Esophagus mucosa (tissue), 1 donor: Measurements from ENCODE around the gene PBXIP1. TPM values are rescaled to one million over a fixed set of nuclear protein-coding genes. Genes with fewer than 3 reads are reported as not detected.
A peak's percentile ranks its signal among the peaks of the same experiment; 100 is the strongest.
"Not testable (repeated sequence)": the region's sequence is repeated elsewhere in the genome, so short reads cannot be mapped to it uniquely, and the experiment has no call there.

Experiments used
- ATAC-seq: fragments of 200-7000 bp; cut with Tn5 transposase; one replicate; pipeline ENCODE4 v1.9.1; 2020
- total RNA-seq: library from RNA; stranded (reverse); gene quantifications from one replicate; pipeline ENCODE4 v1.2.4, GENCODE V29; 2023
- donor health status: DM: yes; HTN: yes; CAD: no.

Gene PBXIP1, protein sequence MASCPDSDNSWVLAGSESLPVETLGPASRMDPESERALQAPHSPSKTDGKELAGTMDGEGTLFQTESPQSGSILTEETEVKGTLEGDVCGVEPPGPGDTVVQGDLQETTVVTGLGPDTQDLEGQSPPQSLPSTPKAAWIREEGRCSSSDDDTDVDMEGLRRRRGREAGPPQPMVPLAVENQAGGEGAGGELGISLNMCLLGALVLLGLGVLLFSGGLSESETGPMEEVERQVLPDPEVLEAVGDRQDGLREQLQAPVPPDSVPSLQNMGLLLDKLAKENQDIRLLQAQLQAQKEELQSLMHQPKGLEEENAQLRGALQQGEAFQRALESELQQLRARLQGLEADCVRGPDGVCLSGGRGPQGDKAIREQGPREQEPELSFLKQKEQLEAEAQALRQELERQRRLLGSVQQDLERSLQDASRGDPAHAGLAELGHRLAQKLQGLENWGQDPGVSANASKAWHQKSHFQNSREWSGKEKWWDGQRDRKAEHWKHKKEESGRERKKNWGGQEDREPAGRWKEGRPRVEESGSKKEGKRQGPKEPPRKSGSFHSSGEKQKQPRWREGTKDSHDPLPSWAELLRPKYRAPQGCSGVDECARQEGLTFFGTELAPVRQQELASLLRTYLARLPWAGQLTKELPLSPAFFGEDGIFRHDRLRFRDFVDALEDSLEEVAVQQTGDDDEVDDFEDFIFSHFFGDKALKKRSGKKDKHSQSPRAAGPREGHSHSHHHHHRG
- 9.2 TPM for total RNA-seq

DNA sequence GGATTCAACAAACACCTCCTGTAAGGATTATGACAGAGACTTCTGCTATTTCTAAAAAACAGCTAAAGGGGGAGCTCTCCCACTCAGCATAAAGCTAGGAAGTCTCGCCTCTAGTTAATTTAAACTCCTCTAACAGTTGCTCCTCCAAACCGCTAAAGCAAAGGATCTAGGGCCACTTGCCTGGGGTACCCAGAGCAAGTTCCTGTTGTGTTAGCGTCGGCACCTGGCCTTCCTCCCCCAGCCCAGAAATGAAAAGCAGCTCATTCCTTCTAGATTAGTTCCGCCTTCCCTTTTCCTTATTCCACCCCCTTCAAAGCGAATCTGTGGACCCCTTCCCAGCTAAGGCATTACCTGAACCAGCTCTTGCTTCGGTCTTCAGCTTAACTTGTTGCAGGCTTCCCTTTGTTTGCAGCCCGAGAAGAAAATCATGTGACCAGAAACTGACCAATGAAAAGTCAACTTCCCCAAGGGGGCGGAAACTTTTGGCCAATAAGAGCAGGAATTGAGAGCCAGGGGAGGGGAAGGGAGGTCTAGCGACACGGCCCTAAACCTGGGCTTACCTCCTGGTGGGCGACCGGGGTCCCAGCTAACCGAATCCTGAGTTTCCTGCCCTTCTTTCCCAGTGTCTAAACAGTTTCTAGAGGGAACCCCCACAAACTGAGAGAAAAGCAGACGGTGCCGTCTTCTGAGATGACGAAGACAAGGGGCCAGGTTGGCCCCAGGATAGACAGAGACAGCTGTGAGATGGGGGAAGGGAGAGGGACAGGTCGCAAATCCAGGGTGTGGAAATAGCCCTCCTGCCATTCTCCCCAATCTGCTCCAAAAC is at the start of gene PBXIP1:
Gene PBXIP1 (minus strand): TSS at position 382 of the 826 bp plus-strand sequence. CDS start 2,378 bp downstream, outside the sequence.
- ATAC-seq: peak; percentile 53

DNA sequence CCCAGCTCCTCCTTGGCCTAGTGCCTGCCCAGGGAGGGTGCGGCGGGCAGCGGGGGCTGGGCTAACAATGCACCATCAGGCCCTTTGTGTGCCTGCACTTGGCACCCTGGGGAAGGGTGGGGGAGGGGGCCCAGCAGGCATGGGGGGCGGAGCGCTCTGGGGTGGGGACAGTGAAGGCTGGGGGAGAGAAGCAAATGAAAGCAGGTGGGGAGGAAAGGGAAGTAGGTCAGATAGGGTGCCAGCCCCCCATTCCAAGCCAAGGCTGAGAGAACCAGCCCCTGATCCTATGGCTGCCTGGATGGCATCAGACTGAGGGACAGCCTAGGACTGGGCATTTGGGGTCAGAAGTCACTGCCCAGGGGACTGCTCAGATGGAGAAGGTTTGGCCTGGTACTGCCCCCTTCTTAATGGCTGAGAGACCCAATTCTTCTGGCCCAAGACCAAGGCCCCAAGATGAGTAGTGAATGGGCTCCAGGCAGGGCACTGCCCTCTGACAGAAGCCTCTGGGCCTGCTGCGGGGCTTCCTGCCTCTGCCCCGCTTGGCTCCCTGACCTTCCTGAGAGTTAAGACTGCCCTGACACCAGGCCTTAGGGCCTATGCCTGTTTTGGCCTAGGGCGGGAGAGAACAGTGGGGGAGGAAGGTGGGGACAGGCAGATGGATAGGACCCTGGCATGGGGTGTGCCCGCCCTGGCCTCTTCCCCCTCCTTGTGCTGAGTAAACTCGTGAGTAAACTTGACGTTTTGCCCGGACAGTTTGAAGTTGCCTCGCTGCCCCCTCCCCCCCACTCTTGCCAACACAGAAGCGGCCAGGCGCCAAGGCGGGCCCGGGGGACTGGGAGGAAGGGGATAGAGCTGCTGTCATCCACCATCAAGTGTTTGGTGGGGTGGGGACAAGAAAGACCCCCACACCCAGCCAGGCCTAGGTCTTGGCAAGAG is 49.4 kb upstream of the PBXIP1 start:
- no peak for ATAC-seq

DNA sequence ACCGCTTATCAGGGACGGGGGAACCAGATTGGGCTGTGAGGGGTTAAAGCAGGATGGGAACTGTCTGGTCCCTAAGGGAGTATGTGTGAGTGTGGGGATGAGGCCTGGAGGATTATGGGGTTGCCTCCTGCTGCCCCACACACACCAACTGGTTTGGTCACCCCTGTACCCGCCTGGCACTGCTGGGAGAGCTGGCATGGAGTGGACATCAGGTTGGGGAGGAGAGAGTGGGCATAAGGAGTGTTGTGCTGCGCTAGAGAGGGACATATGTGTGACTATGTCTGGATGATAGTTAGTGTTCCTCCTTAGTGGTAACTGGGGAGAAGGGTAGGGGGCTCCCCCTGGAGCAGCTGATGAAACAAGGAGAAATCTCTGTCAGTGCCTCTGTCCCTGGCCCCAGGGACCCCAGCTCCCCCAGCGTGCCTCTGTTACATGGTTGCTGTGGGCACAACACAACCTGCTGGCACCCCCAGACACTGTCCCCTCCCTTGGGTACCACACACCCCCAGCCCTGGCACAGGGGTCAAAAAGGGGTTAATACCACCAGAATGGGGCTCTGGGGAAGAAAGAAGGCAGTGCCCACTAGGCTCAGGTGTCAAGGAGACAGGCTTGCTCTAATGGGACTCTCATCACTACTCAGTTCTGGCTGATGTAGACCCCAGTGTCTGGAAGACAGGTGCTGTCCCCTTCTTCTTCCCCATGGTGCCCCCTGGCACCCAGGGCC is 48.6 kb upstream of the PBXIP1 start:
- no peak for ATAC-seq

DNA sequence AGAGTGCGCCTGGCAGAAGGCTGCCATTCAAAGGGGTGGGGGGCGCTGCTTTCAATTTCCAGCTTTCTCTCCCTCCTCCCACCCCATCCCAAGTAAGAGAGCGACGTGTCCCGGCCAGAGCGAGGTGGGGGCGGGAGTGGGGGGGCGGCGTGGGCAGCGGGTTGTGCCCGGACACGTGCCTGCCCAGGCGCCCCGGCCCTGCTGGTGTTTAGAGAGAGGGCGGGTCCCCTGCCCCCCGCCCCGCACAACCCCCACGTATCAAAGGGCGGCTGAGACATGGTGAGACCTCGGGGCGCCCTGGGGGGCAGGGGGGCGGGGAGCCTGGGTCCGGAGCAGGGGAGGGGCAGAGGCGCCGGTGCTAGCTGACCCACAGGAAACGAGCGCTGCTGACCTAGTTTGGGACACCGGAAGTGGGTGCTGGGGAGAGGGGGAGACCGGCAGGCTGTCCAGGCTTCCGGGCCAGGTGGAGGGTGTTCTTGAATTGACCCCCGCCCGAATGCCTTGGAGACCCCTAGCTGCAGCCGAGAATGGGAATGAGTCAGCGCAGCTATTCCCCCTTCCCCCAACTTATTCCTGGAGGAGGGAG is 48.0 kb upstream of the PBXIP1 start:
- ATAC-seq: no peak

DNA sequence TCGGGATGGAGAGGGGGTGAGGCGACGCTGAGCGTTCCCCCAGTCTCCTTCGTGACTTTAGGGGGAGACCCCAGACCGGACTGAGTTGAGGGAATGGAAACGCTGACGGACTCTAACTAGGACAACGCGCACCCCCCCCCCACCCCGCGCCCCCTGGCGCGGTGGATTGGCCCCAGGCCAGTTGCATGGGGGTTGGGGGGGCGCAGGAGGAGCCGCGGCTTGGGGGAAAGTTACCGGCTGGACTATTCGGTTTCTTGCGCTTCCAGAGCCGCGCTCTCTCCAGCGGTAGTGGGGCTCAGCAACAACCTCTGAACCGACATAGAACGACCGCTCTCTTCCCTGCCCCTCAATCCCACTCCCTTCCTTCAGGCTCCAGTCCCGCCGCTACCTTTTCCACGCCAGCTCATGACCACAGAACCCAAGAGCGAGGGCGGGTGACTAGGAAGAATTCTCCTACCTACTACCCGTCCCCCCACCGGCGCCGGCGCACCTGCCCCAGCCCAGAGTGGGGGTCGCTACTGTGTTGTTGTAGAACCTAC is 47.4 kb upstream of the PBXIP1 start:
- no peak for ATAC-seq

DNA sequence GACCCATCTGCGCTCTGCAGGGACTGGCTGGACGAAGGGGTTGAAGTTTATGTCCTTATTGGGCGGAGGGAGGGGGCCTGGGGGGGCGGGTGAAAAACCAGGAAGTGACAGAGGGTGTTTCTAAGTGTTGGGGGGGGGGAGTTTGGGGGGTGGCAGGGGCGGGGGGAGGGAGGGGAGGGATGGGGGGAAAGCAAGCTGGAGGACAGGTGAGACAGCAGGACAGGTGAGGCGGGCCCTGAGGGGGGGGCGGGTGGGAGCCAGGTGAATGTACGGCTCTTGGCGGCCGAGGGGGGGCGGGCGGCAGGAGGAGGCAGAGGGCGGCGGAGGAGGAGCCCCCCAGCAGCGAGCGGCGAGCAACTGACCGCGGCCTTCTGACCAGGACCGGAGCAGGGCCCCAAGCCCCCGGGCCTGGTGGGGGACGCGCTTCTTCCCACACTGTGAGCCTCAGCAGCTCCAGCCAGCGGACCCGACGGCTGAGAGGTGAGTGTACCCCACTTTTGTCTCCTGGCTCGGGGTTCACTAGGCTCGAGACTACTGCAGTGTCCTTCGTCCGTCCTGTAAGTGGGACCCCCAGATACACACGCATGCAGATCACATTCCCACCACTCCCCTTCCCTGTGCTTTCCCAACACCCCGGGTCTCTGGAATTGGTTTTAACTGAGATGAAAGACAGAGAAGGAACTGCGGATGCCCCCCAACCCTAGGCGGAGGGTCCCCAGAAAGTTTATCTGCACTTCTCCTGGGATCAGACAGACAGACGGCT is 46.7 kb upstream of the PBXIP1 start, which contains the start of gene ZBTB7B:
Gene ZBTB7B (plus strand): TSS at position 339 of the 763 bp plus-strand sequence. CDS start 11,859 bp downstream, outside the sequence.
- ATAC-seq: no peak

DNA sequence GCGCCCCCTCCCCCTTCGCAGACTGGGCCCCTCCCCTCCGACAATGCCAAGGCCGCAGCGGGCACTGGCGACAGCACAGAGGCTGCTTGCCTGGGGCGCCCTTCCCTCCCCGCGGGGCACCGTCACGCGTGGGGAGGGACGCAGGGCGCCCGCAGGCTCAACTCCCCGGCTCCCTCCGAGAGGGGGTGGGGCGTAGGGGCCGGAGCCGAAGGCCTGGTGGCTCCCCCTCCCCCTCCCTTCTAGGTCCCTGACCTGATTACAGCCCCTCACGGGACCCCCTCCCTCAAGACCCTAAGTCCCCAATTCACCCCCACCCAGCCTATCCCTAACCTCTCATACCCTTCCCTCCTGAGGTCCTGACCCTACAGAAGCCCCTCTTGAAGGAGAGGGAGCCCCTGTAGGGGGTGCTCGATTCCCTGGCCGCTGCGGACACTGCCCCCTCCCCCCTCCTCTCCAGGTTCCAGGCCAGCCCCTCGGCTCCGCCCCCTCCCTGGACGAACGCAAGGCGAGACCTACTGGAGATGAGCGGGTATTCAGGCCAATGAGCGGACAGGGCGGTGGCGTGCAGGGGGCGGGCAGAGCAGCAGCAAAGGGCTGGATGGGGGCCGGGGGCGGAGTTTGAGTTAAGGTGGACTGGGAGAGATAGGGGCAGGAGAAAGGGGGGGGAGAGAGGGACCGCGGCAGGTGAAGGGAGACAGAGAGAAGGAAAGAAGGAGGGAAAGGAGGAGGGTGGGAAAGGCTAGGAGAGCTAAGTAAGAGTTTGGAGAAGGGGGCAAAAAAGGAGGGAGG is 46.0 kb upstream of the PBXIP1 start:
- ATAC-seq: peak; percentile 82

DNA sequence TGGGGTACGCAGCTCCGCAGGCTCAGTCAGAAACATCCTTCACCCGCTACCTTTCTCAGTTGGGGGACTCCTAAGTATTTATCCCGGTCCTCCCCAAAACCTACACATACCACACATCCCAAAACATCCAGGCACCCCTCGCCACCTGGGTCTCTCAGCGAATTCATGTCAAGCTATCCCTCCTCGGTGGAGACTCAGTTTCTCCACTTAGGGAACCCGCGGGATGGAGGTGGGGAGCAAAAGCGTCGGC is 45.5 kb upstream of the PBXIP1 start:
- ATAC-seq: no peak

DNA sequence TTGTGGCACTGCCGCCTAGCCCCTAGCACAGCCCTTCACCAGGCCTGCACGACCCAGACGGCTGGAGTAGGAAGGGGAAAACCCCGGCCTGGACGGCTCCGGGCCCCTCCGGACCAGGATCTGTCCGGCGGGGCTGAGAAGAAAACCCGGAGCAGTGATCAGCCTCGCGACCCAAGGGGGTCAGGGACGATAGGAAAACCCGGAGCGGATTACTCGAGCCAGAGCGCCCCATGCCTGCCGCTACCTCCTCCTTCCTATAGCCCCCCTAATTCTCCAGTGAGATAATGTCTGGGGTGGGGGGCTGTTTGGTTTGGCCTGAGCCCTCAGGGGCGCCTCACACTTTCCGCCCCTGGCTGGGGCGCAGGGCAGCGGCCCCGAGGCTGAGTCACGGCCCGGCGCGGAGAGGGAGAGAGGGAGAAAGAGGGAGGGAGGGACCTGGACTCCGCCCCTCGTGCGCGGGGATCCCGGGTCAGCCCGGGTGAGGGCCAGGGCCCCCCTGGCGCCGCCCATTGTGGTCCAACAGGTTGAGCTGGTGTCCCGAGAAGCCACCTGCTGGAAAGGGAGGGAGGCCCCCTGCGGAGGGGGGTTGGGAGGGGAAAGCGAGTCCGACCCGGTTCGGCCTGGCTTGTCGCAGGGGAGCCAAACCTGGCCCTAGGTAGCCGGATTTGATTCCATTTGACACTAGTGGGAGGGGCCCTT is 45.0 kb upstream of the PBXIP1 start:
- peak; percentile 79 for ATAC-seq

DNA sequence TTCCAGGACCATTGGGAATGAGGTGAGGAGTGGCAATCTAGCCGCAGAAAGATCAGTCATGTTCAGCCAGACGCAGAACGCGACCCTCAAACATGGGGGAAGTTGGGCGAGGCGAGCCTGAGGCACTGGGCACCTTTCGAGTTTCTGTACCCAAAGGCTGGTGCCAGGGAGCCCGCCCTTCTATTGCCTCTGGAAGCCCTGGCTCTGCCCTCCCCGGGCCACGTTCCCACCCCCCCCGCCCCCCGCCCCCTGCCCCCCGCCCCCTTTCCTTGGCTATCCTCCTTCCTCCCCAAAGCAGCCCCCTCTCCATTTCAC is 44.5 kb upstream of the PBXIP1 start:
- ATAC-seq: no peak

DNA sequence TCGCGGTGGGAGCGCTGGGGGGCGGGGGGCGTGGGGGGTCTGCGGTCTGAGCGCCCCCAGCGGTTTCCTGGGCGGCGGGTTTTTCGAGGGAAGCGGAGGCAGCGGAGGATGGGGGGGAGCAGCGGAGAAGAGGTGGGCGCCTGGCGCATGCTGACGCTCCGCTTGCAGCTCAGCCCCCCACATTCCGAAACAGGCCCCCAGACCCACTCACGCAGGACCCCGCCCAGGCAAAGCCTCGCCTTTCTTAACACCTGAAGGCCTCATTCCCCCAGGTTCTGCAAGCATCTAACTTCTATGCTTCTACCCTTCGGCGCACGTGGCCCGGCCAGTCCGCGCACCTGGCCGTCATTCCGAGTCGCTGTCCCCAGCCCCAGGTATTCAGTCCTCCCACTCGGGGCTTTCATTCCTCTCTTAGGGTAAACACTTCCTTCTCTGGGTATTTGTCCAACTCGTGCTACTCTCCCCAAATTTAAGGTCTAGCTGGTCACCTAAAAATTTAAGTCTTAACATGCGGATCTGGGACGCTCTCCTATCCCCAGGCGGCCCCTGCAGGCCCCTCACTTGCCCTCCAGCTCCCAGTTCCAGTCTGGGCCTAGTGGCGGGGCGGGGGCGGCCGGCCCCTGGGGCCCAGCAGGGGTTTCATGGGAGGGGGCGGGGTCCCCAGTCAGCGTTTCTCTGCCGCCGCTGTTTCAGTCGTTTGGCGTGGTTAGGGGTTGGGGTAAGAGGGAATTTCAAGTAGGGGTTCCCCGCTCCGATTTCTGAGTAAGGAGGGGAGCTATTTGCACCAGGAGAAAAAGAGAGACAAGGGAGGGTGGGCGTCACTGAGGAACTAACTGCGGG is 43.9 kb upstream of the PBXIP1 start:
- ATAC-seq: no peak

DNA sequence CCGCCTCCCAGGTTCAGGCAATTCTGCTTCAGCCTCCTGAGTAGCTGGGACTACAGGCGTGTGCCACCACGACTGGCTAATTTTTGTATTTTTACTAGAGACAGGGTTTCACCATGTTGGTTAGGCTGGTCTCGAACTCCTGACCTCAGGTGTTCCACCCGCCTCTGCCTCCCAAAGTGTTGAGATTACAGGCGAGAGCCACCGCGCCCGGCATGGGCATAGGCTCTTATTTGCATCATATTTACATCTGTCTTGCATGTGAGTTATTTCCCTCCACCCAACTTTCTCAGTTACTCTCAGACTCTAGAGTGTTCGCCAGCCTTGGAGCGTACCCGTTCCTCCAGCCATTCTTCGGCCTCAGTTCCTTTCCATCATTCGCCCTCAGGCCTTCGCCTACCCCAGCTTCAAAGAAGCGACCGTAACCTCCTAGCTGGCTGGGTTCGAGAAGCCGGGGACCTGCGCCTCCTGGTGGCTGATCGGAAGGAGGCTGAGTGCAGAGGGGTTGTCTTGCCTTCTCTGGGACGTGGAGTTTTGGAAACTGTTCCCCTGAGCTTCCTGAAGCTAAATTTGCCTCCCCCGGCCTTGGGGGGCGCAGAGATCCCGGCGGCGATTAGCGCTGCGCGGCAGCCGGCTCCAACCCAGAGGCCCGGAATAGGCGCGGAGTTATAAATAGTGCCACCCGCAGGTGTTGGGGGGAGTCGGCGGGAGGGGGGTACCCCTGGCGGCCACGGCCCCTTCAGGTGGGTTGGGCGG is 43.1 kb upstream of the PBXIP1 start:
- no peak for ATAC-seq

DNA sequence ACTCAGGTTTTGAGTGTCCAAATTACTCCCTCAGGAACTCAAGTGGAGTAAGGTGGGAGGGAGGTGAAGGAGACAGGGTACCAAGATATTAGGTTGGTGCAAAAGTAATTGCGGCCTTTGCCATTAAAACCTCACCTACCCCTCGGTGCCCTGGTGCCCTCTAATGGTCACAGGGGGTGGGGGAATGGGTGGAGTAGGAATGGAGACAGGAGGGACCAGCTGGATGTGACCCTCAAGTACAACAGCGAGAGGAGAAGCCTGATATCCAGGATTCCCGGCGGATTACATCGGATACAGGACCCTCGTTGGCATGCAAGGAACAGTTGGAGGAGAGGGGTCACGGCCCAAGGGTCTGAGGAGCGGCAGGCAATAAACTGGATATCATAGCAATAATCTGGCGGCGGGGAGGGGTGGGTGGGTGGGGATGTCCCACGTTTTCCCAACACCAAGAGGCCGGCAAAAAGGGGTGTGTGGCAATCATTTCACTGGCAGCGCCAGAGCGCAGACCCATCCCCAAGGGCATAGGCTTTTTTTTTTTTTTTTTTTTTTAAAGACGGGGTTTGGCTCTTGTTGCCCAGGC is 42.4 kb upstream of the PBXIP1 start:
- ATAC-seq: no peak

DNA sequence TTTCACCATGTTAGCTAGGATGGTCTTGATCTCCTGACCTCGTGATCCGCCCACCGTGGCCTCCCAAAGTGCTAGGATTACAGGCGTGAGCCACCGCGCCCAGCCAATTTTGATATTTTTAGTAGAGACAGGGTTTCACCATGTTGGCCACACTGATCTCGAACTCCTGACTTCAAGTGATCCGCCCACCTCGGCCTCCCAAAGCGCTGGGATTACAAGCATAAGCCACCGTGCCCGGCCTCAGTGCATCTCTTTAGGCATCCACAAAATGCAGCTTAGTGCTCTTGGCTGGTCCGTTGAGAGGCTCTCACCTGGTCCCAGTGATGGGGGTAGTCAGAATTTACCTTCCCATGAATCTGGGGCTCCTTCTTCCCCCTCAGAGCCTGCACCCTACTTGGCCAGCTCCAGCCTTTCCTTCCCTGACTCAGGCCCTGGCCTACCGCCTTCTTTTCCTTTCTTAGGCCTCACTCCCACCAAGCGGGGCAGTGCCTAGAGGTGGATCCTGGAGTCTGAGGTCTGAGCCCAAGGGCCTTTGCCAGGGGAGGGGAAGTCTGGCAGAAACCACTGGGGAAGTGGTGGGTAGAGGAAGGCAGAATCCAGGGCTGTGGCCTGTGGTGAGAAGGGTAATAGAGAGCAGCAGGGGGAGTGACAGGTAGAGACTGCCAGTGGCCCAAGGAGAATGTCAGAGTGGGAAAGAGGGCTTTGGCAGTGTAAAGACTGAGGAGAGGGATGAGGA is 41.2 kb upstream of the PBXIP1 start:
- ATAC-seq: no peak

DNA sequence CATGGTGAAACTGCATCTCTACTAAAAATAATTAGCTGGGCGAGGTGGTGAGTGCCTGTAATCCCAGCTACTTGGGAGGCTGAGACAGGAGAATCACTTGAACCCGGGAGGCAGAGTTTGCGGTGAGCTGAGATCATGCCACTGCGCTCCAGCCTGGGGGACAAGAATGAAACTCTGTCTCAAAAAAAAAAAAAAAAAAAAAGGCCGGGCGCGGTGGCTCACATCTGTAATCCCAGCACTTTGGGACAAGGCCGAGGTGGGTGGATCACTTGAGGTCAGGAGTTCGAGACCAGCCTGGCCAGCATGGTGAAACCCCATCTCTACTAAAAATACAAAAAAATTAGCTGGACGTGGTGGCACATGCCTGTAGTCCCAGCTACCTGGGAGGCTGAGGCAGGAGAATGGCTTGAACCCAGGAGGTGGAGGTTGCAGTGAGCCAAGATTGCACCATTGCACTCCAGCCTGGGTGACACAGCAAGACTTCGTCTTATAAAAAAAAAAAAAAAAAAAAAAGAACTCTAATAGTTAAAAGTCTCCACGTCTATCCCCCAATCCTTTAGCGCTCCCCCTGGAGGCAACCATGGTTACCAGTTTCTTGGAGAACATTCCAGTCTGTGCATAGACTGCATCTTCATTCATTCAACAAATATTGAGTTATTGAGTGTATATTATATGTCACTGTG is 39.5 kb upstream of the PBXIP1 start:
- ATAC-seq: not testable (repeated sequence)
